ENCODE measurements around the gene MED27. TPM values are rescaled to one million over a fixed set of nuclear protein-coding genes. Genes with fewer than 3 reads are reported as not detected.
A peak's percentile ranks its signal among the peaks of the same experiment; 100 is the strongest.

Gene MED27
- total and polyA plus RNA-seq, 2 of the 13 experiments (the other 11 are each of a cell fraction or from before 2014, with no cell fraction given): 16.9 to 19.0 TPM

DNA sequence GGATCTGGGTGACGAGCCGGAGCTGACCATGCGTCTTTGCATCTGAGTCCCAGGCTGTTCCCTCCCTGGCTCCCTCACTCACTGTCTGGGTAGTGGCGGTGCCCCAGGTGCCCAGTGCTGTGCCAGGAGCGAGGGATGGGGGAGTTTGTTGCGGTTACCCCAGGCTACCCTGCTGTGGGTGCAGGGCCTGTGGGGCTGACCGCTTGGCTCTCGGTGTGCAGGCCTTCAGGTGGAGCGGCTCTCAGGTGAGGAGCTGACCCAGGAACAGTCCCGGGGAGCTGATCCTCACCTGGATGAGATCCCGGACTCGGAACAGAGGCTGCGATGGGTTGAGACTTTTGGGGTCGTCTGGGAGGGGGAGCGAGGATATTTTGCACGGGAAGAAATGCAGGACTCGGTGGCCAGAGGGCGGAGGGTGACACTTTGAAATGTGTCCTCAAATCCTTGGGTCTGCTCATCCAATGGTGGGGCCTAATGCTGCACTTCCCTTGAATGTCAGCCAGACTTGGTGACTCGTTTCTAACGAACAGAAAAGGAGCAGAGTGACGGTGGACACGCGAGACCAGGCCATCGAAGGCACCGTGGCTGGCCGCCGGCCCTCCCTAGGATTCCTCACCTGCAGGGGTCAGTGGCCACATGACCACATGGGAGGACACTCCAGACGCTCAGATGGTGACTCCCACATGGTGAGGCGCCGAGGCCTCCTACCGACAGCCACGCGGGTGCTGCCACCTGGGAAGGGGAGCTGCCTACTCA, 235.5 kb downstream of the MED27 start:
- Histone ChIP-seq H2AFZ (ENCODE audit: low read length) (no peak overlapping the region), H3K4me2 (ENCODE audit: low read depth, low read length) (no peak overlapping the region), H3K79me2 (ENCODE audit: insufficient read depth, low read length) (no peaks in the 10 kb centered on the region), H3K27ac (ENCODE audit: extremely low read length, insufficient read depth, low read length) (no peak overlapping the region), H4K20me1 (ENCODE audit: insufficient read depth, low read length) (0 out of 2 replicates have a peak, but pooled peaks cover 2% of the 10 kb centered on the region), H3K36me3 (replicated peaks in 1 of 2; ENCODE audit: control insufficient read depth in 1 of 2, insufficient read depth in 2 of 2, low read length in 2 of 2) (no peaks in the 10 kb centered on the region), H3K4me3 (replicated peaks in 1 of 3; ENCODE audit: insufficient read depth in 1 of 3, low read depth in 2 of 3, low read length in 3 of 3) (no peak overlapping the region), H3K9me3 (ENCODE audit: low read length) (no peaks in the 10 kb centered on the region), H3K27me3 (ENCODE audit: control insufficient read depth in 1 of 2, insufficient read depth in 2 of 2, low read length in 2 of 2) (peaks cover 5 to 56% of the 10 kb centered on the region in 2 experiments), H3K9ac (ENCODE audit: insufficient read depth, low read depth, low read length) (no peak overlapping the region), H3K4me1 (ENCODE audit: insufficient read depth, low read length) (peaks cover 7% of the 10 kb centered on the region; the same call in 1 of the 2 replicates)
- in situ Hi-C loops (cut with HindIII; ENCODE audit: extremely low pct_ligation_motif_present, low pct_unique_long_range_greater_than_20kb) (no loop called here), intact Hi-C loops (cut with micrococcal nuclease; ENCODE audit: unreplicated experiment) (no loop called here)
- ChIA-PET POLR2A (no interaction called here), CTCF (ENCODE audit: low intra/inter-chr PET ratio, low total read pairs) (no interaction called here)
- TF ChIP-seq IKZF5 (CRISPR knock-in tag; IDR thresholded peaks at IDR 0.05): no peak
- TF ChIP-seq ZBTB33 (CRISPR knock-in tag; IDR thresholded peaks at IDR 0.05): peak; percentile 73
- WGBS (ENCODE audit: low lambda C conversion rate): 44% methylated on average over 16 of the region's 33 CpGs
- no peak for FAIRE-seq
- no peak for DNase-seq (ENCODE audit: low spot score)
- BruUV-seq (replicated peaks): no TSS peak
- no peak for ATAC-seq

DNA sequence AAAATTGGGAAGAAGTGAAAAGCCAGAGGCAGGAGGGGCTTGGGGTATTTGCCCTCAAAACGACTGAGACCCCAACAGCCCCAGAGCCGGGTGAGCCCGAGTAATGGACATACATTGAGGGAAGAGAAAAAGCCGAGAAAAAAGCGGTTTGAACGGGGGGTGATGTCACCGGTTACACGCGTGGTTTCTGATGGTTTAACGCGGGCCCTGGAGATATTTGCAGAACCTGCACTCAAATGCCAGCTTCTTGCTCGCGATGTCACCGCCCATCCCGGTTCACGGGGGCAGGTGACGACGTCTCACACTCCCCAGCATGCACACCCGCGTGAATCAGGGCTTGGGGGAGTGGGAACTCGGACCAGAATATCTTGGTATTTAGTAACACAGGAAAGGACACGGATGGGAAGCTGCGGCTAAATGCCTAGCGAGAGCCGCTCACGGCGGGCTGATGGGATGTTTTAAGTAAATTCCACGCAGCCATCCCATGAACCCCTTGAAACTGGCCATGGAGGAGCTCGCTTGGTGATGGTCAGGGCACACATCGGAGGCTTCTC, 237.8 kb downstream of the MED27 start:
- Histone ChIP-seq H3K27ac (ENCODE audit: extremely low read length, insufficient read depth, low read length) (no peak overlapping the region), H3K9ac (ENCODE audit: insufficient read depth, low read depth, low read length) (no peak overlapping the region), H3K79me2 (ENCODE audit: insufficient read depth, low read length) (no peaks in the 10 kb centered on the region), H4K20me1 (ENCODE audit: insufficient read depth, low read length) (0 out of 2 replicates have a peak, but pooled peaks cover 2% of the 10 kb centered on the region), H3K9me3 (ENCODE audit: low read length) (no peaks in the 10 kb centered on the region), H2AFZ (ENCODE audit: low read length) (no peak overlapping the region), H3K27me3 (ENCODE audit: control insufficient read depth in 1 of 2, insufficient read depth in 2 of 2, low read length in 2 of 2) (peaks cover 7 to 67% of the 10 kb centered on the region in 2 experiments), H3K4me3 (replicated peaks in 1 of 3; ENCODE audit: insufficient read depth in 1 of 3, low read depth in 2 of 3, low read length in 3 of 3) (no peak overlapping the region), H3K4me2 (ENCODE audit: low read depth, low read length) (no peak overlapping the region), H3K36me3 (replicated peaks in 1 of 2; ENCODE audit: control insufficient read depth in 1 of 2, insufficient read depth in 2 of 2, low read length in 2 of 2) (no peaks in the 10 kb centered on the region), H3K4me1 (ENCODE audit: insufficient read depth, low read length) (peaks cover 12% of the 10 kb centered on the region)
- FAIRE-seq (no peak), ATAC-seq (no peak), DNase-seq (ENCODE audit: low spot score) (no peak)
- intact Hi-C loops (cut with micrococcal nuclease; ENCODE audit: unreplicated experiment) (no loop called here), in situ Hi-C loops (cut with HindIII; ENCODE audit: extremely low pct_ligation_motif_present, low pct_unique_long_range_greater_than_20kb) (no loop called here)
- ChIA-PET CTCF (ENCODE audit: low intra/inter-chr PET ratio, low total read pairs) (no interaction called here), POLR2A (no interaction called here)
- no TSS peak for BruUV-seq (replicated peaks)
- 6% methylated on average over 24 of the region's 30 CpGs for WGBS (ENCODE audit: low lambda C conversion rate)
- TF ChIP-seq ZNF296 (CRISPR knock-in tag; conservative IDR thresholded peaks at IDR 0.05): no peak
- TF ChIP-seq AGO1 (IDR thresholded peaks at IDR 0.05; ENCODE audit: low read depth, low read length, poor library complexity, severe bottlenecking): no peak
- TF ChIP-seq ZNF333 (CRISPR knock-in tag; IDR thresholded peaks at IDR 0.05; ENCODE audit: borderline replicate concordance): no peak
- no peak for TF ChIP-seq RAD21 (CRISPR knock-in tag; IDR thresholded peaks at IDR 0.05)
- no peak for TF ChIP-seq EED (CRISPR knock-in tag; IDR thresholded peaks at IDR 0.05)
- TF ChIP-seq, protein P1, sequence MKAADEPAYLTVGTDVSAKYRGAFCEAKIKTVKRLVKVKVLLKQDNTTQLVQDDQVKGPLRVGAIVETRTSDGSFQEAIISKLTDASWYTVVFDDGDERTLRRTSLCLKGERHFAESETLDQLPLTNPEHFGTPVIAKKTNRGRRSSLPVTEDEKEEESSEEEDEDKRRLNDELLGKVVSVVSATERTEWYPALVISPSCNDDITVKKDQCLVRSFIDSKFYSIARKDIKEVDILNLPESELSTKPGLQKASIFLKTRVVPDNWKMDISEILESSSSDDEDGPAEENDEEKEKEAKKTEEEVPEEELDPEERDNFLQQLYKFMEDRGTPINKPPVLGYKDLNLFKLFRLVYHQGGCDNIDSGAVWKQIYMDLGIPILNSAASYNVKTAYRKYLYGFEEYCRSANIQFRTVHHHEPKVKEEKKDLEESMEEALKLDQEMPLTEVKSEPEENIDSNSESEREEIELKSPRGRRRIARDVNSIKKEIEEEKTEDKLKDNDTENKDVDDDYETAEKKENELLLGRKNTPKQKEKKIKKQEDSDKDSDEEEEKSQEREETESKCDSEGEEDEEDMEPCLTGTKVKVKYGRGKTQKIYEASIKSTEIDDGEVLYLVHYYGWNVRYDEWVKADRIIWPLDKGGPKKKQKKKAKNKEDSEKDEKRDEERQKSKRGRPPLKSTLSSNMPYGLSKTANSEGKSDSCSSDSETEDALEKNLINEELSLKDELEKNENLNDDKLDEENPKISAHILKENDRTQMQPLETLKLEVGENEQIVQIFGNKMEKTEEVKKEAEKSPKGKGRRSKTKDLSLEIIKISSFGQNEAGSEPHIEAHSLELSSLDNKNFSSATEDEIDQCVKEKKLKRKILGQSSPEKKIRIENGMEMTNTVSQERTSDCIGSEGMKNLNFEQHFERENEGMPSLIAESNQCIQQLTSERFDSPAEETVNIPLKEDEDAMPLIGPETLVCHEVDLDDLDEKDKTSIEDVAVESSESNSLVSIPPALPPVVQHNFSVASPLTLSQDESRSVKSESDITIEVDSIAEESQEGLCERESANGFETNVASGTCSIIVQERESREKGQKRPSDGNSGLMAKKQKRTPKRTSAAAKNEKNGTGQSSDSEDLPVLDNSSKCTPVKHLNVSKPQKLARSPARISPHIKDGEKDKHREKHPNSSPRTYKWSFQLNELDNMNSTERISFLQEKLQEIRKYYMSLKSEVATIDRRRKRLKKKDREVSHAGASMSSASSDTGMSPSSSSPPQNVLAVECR (CRISPR knock-in tag; IDR thresholded peaks at IDR 0.05; ENCODE audit: borderline replicate concordance): no peak
- no peak for TF ChIP-seq MEIS1 (CRISPR knock-in tag; IDR thresholded peaks at IDR 0.05; ENCODE audit: borderline replicate concordance)
